Duodenal mucosa (tissue), 2 donors: ENCODE measurements around the gene QSOX2.
A peak's percentile ranks its signal among the peaks of the same experiment; 100 is the strongest.
"Not testable (repeated sequence)": the region's sequence is repeated elsewhere in the genome, so short reads cannot be mapped to it uniquely, and the experiment has no call there.

ENCODE experiments used
- H3K27ac ChIP-seq: one replicate; pipeline ENCODE4 v1.7.0; 2013; ENCODE audit warnings: low read depth, low read length
- H3K27me3 ChIP-seq, 2 donors: one replicate each; pipeline ENCODE4 v1.7.0; 2013; ENCODE audit warnings: low read length in 2 of 2, control low read depth in 1 of 2; ENCODE audit not compliant: insufficient read depth in 2 of 2, control insufficient read depth in 1 of 2
- H3K36me3 ChIP-seq, 2 donors: one replicate each; pipeline ENCODE4 v1.7.0; 2013; ENCODE audit warnings: low read length in 2 of 2, control low read depth in 1 of 2; ENCODE audit not compliant: insufficient read depth in 2 of 2, control insufficient read depth in 1 of 2
- H3K4me1 ChIP-seq, 2 donors: one replicate each; pipeline ENCODE4 v1.7.0; 2013; ENCODE audit warnings: low read length in 2 of 2, control low read depth in 1 of 2; ENCODE audit not compliant: insufficient read depth in 2 of 2, control insufficient read depth in 1 of 2
- H3K4me3 ChIP-seq, 2 donors: one replicate each; pipeline ENCODE4 v1.7.0; 2013; ENCODE audit warnings: low read length in 2 of 2, low read depth in 1 of 2
- H3K9ac ChIP-seq, 2 donors: one replicate each; pipeline ENCODE4 v1.7.0; 2013; ENCODE audit warnings: low read length in 2 of 2, low read depth in 1 of 2
- H3K9me3 ChIP-seq, 2 donors: one replicate each; pipeline ENCODE4 v1.7.0; 2013; ENCODE audit warnings: low read length in 2 of 2, control low read depth in 1 of 2; ENCODE audit not compliant: control insufficient read depth in 1 of 2

QSOX2 gene

DNA sequence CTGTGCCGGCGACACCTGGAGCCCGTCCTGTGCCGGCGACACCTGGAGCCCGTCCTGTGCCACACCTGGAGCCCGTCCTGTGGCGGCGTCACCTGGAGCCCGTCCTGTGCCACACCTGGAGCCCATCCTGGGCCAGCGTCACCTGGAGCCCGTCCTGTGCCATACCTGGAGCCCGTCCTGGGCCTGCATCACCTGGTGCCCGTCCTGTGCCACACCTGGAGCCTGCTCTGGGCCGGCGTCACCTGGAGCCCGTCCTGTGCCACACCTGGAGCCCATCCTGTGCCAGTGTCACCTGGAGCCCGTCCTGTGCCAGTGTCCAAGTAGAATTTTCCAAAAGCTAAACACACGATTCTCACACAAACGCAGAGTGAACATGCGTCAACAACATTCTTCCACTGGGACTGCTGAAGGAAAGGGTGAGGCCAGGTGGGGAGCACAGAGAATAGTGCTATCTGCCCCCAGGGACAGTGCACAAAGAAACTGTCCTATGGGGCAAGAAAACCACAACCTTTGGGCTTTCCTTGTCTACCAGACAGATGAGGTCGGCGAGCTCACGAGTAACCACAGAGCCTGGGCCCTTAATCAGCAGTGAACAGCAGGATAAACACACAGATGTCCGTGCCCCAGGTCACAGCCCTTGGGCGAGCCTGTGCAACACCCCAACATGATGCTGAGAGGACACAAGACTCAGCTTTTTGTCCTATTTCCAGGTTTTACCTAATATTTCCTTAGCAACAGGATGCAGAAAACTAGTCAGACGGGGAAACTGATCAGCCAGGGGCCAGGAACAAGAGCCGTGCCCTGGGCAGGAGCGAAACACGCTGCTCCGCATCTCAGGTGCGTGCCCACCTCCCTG lies 7.9 kb downstream of the QSOX2 start:
- Histone ChIP-seq H3K4me3 (no peak overlapping the region), H3K27ac (no peak overlapping the region), H3K9me3 (no peaks in the 10 kb centered on the region), H3K27me3 (no peaks in the 10 kb centered on the region), H3K4me1 (peaks cover 0 to 20% of the 10 kb centered on the region in 2 donors), H3K36me3 (peaks cover 0 to 19% of the 10 kb centered on the region in 2 donors), H3K9ac (no peak overlapping the region)

DNA sequence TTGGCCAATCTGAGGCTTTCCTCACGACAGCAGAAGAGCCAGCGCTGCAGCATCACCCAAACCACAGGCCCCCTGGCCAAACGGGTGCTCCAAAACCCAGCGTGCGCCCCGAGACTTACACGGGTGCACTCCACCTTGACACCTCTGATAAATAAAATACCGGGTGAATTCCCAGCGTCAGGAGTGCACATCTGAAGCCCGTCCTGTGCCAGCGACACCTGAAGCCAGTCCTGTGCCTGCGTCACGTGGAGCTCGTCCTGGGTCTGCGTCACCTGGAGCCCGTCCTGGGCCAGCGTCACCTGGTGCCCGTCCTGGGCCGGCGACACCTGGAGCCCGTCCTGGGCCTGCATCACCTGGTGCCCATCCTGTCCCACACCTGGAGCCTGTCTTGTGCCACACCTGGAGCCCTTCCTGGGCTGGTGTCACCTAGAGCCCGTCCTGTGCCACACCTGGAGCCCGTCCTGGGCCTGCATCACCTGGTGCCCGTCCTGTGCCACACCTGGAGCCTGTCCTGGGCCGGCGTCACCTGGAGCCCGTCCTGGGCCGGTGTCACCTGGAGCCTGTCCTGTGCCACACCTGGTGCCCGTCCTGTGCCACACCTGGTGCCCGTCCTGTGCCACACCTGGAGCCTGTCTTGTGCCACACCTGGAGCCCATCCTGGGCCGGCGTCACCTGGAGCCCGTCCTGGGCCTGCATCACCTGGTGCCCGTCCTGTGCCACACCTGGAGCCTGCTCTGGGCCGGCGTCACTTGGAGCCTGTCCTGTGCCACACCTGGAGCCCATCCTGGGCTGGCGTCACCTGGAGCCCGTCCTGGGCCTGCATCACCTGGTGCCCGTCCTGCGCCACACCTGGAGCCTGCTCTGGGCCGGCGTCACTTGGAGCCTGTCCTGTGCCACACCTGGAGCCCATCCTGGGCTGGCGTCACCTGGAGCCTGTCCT lies 8.9 kb downstream of the QSOX2 start:
- not testable (repeated sequence) for H3K27me3 ChIP-seq, H3K9me3 ChIP-seq, H3K27ac ChIP-seq, H3K4me3 ChIP-seq, H3K9ac ChIP-seq
- Histone ChIP-seq H3K36me3 (peaks cover 0 to 19% of the 10 kb centered on the region in 2 donors), H3K4me1 (peaks cover 0 to 20% of the 10 kb centered on the region in 2 donors)

DNA sequence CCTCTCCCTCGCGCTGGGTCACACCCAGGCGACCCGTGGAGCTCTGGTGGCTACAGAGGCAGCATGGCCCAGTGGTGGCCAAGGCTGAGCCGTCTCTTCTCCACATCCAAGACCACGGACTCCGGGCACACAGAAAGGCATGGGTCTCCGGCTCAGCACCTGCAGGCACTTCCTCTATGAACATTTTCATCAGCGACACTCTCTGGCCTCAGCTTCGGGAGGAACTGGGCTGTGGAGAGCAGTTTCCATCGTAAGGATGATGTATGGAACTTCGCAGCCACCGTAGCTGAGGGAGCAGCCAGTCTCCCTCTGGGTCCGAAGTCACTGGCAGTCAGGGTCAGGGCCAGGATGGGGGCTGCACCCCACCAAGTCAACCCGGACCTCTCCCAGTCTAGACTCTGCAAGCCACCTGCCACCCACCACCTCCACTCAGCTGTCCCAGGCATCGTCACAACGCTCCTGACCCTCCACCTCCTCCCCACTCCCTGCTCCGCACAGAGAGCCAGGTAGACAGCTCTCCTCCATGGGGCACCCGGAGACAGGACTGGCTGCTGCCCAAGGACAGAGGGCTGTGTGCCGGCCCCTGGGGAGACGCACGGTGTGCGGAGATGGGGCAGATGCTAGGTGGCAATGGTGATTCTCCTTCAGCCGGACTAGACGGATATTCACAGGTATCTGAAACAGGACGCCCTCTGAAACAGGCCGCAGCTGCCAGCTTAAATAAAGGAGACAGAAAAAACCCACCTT lies 9.7 kb downstream of the QSOX2 start:
- H3K4me1 ChIP-seq, result peaks cover 0 to 19% of the 10 kb centered on the region in 2 donors
- no peak overlapping the region for H3K27ac ChIP-seq
- H3K9me3 ChIP-seq, result no peaks in the 10 kb centered on the region
- no peak overlapping the region for H3K4me3 ChIP-seq
- H3K36me3 ChIP-seq, result peaks cover 0 to 19% of the 10 kb centered on the region in 2 donors
- no peak overlapping the region for H3K9ac ChIP-seq
- no peaks in the 10 kb centered on the region for H3K27me3 ChIP-seq

DNA sequence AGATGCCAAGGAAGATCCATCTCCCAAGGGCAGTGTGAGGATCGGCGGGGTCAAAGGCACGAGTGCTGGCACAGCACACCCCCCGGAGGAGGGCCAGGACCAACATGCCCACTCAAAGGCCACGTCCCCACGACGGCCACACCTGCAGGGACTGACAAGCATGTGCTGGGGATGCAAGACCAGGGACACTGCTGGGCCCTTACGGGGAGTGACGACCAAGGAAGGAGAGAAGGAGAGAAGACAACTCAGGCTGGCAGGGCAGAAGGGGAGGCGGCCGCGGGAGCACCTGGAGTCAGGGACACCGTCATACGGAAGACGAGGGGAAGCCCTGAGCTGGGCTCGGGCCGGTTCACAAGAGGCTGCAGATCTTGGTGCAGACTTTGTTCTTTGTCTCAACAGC lies 10.4 kb downstream of the QSOX2 start:
- Histone ChIP-seq H3K9ac (no peak overlapping the region), H3K4me1 (peaks cover 0 to 13% of the 10 kb centered on the region in 2 donors), H3K27me3 (no peaks in the 10 kb centered on the region), H3K4me3 (no peak overlapping the region), H3K27ac (no peak overlapping the region), H3K9me3 (no peaks in the 10 kb centered on the region), H3K36me3 (peaks cover 0 to 19% of the 10 kb centered on the region in 2 donors)

DNA sequence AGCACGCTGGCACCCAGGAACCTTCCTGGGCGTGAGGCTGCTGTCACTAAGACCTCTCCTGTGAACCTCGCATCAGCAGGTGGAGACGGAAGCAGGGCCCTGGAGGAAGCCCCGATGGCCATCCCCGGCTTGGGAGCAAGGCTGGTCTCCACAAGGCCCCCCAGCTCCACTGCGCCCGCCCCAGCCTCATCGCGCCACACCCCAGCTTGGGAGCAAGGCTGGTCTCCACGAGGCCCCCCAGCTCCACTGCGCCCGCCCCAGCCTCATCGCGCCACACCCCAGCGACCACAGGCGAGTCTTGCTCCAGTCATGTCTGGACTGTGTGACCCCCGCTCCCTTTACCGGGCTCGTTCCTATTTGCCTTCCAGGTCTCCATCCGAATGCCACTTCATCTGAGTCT lies 11.0 kb downstream of the QSOX2 start:
- Histone ChIP-seq H3K9ac (no peak overlapping the region), H3K4me3 (no peak overlapping the region), H3K27me3 (no peaks in the 10 kb centered on the region), H3K27ac (no peak overlapping the region), H3K9me3 (no peaks in the 10 kb centered on the region), H3K36me3 (peaks cover 0 to 19% of the 10 kb centered on the region in 2 donors), H3K4me1 (peaks cover 0 to 9% of the 10 kb centered on the region in 2 donors)

DNA sequence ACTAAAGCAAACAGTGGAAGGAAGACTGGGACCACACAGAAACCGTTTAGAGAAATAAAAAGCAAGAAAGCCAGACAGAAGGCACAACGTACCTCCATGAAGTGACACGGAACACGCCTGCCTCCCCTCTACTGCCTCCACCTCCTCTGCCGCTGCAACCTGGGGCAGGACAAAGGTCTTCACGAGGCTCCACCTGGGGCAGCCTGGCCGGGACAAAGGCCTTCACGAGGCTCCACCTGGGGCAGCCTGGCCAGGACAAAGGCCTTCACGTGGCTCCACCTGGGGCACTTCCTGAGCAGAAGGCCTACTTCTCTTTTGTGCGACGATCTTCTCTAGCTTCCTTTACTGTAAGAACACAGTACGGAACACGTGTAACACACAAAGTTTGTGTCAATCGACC lies 11.7 kb downstream of the QSOX2 start:
- Histone ChIP-seq H3K4me3 (no peak overlapping the region), H3K9ac (no peak overlapping the region), H3K9me3 (no peaks in the 10 kb centered on the region), H3K4me1 (peaks cover 0 to 8% of the 10 kb centered on the region in 2 donors), H3K36me3 (peaks cover 0 to 19% of the 10 kb centered on the region in 2 donors), H3K27ac (no peak overlapping the region), H3K27me3 (no peaks in the 10 kb centered on the region)

DNA sequence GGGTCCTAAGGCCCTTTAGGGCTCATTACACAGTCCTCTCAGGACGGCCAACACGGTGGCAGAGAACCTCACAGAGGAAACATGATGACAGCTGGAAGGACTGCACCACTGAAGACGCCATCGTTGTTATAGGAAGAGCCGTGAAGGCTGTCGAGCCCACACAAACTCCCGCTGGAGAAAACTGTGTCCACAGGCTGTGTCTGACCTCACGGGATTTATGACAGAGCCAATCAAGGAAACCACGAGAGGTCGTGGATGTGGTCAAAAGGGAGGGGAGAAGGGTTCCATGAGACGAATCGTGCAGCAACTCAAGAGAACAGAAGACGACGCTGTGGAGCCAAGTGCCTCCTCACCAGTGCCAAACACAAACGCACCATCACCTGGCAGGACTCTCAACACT lies 12.2 kb downstream of the QSOX2 start:
- Histone ChIP-seq H3K4me3 (no peak overlapping the region), H3K27me3 (no peaks in the 10 kb centered on the region), H3K4me1 (peaks cover 0 to 7% of the 10 kb centered on the region in 2 donors), H3K9ac (no peak overlapping the region), H3K27ac (no peak overlapping the region), H3K9me3 (no peaks in the 10 kb centered on the region), H3K36me3 (peaks cover 0 to 19% of the 10 kb centered on the region in 2 donors)

DNA sequence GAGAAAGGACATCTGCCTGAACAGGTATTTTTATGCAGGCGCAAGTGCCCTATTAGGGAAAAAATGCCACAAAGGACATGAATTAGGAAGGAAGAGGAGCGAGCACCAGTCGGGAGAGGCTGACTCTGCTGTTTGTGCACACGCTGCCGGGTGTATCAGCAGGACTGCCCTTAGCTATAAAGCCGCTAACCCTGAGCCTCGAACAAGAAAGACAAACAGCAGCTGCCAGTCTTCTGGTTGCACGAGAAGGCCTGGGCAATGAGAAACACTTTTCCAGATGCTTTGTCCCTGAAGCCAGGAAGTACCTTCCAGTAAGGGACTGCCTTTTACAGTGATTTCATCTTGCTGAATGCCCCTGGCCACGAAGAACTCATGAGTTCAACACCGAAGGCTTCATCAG lies 12.6 kb downstream of the QSOX2 start:
- Histone ChIP-seq H3K9me3 (no peaks in the 10 kb centered on the region), H3K27ac (no peak overlapping the region), H3K4me1 (peaks cover 0 to 2% of the 10 kb centered on the region in 2 donors), H3K9ac (no peak overlapping the region), H3K36me3 (peaks cover 0 to 19% of the 10 kb centered on the region in 2 donors), H3K27me3 (no peaks in the 10 kb centered on the region), H3K4me3 (no peak overlapping the region)

DNA sequence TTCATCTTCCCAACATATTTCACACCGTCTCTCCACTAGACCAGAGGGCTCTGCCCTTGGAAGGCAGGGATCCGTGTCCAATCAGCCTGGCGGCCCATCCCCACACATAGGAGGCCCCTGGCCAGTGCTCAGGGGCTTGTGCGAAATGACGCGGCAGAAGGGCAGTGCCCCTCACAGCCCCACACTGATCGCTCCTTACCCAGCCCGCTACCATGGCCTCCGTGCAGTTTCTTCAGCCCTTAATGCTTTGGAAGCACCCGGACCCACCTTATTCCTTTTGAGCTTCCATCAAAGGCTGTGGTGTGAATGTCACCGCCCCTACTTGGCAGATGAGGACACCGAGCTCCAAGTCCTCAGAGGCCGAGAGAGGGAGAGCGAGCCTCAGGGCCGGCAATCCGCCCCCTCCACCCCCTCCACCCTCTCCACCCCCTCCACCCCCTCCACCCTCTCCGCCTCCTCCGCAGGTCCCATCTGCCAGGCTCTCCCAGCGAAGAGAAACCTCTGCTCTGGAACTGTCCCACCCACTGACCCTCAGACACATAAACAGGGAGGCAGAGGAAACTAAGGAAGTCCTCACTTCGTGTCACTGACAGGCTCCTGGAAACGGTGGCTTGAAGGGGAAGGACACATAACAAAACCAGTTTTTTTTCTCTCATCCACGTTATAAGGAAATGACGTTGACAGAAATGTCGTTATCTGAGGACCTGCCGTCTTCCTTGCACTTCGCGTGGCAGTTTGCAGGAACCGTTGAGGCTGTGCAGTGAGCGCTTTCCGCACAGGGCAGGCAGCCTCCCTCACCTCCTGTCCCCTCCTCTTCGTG lies 13.9 kb downstream of the QSOX2 start:
- H3K9ac ChIP-seq, result peak overlapping the region in 1 of 2 donors; percentile 48
- H3K27me3 ChIP-seq, result no peaks in the 10 kb centered on the region
- H3K27ac ChIP-seq, result no peak overlapping the region
- peaks cover 0 to 15% of the 10 kb centered on the region in 2 donors for H3K36me3 ChIP-seq
- no peak overlapping the region for H3K4me3 ChIP-seq
- H3K9me3 ChIP-seq, result no peaks in the 10 kb centered on the region
- H3K4me1 ChIP-seq, result no peaks in the 10 kb centered on the region
